A204.1 (cell line): Measurements from ENCODE around the gene CLTC.
A peak's percentile ranks its signal among the peaks of the same experiment; 100 is the strongest.

Experiments
- FAIRE-seq: peaks from 2 replicates; lab custom pipeline; 2012; peaks lifted over from hg19 to GRCh38; lab: Jason Lieb, UNC

CLTC gene

GRCh38 chr17:59684967-59685366 is 65.3 kb downstream of the CLTC start:
- no peak for FAIRE-seq

DNA sequence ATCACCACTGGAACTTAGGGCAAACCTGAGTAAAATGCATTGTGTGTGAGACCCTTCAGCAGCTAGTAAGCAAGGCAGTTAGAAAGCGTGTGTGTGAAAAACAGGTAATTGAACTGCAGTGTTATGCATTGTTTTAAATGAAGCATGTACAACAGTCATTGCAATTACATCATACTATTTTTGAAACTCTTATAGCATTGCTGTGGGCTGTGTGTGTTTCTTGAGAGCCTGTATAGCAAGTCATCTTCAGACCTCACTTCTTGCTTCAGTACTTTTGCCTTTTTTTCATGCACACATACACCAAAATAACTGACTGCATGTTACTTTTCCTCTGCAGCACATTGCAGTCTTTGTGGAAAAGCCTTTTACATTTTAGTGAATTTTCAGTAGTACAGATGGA is 68.3 kb downstream of the CLTC start:
- FAIRE-seq, result no peak

GRCh38 chr17:59688496-59688895 is 68.8 kb downstream of the CLTC start:
- FAIRE-seq, result no peak

- no peak for FAIRE-seq
Observed at GRCh38 chr17:59693582-59693981, 73.9 kb downstream of the CLTC start.

DNA sequence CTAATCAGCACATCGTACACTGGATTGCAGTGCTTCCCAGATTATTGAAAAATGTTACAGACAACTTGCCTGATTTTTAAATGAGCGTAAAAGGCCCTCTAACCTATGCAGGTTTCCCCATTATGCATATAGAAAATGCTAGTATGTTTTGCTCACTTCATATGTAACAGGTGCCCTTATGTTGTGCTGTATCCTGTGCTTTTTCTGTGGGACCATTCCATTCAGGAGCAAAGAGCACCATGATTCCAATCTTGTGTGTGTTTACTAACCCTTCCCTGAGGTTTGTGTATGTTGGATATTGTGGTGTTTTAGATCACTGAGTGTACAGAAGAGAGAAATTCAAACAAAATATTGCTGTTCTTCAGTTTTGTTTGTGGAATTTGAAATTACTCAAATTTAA is 74.6 kb downstream of the CLTC start:
- FAIRE-seq, result no peak

DNA sequence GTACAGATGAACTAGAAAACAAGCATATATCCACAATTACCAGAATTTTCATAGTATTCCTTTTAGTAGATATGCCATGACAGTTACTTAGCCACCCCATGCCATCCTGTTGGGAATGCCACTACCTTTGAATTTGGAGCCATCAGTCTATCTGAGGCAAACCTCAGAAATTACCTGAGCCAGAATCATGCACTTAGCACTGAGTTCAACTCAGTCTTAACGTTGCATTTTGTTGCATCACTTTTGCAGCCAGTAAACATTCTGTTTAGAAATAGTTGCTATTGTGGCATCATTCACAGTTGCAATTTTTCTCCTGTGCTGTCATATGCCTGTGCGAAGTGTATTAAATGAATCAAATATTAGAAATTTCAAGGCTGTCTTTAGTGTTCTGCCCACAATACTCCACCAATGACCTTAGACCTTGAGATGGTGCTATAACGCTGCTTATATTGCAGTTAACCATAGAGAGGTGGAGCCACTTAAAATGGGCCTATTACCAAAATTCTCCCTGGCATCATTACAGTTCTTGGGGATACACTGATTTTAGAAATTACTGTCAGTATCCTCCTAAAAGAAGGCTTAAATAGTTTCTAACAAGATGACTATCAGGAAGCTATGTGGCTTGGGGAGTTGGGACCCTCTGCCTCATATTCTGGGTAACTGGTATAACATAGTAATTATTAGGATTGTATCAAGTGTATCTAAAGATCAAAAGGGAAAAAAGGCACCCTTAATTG is 76.4 kb downstream of the CLTC start:
- FAIRE-seq, result no peak

DNA sequence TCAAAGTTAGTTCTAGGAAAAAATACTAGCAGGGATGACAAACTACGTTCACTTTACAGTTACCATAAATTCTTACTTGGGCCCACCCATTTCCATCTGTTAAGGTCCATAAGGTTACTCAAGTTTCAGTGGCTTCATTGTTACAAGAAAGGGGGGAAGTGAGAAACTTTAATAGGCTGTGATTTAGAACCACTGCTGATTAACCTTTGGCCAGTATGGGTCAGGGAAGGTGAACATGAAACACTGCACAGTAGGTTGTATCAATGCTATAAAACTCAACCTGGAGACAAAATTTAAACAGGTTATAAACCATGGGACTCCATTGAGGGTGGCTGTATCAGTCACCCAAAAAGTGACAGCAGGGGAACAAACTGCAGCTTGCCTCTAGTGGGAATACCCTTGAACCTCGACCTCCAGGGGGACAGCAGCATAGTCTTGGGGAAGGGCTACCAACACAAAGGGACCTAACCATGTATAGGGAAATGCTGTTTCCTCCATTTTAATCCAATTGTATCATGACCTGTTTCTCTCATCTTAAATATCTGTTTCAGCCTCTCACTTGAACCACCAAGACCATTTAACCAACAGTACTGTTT is 77.1 kb downstream of the CLTC start:
- FAIRE-seq, result no peak

DNA sequence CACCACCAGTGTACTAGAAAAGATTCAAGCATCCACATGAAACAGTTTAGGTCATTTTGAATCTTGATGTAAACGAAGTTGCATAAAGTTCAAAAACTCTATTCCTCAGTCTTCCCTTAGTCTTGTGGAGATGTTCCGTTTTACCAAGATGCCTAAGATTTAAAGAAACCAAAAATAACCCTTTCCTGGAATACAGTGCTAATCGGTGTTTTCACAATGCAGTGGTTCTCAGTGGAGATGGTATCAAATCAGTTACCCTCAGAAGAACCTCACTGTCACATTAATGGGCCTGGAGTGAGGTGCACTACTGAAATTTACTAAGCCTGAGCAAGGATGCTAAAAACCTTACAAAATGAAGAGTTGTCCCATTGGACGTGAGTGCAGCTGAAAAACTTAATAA is 78.4 kb downstream of the CLTC start:
- FAIRE-seq, result no peak

GRCh38 chr17:59699218-59699617 is 79.5 kb downstream of the CLTC start:
- FAIRE-seq, result no peak

DNA sequence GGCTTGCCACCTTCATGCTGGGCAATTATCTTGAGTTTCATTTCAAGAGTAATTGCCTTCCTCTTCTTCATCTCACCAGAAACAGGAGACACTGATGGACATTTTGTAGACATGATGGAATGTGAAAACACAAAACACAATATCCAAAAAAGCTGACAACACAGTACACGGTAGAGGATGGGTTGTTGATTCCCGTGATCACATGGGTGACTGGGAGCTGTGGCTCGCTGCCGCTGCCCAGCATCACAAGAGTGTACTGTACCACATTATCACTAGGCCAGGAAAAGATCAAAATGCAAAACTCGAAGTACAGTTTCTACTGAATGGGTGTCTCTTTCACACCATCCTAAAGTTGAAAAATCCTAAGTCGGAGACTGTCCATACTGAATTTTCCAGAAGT is 80.1 kb downstream of the CLTC start:
- FAIRE-seq, result no peak

GRCh38 chr17:59702304-59702703 is 82.6 kb downstream of the CLTC start:
- FAIRE-seq, result no peak

DNA sequence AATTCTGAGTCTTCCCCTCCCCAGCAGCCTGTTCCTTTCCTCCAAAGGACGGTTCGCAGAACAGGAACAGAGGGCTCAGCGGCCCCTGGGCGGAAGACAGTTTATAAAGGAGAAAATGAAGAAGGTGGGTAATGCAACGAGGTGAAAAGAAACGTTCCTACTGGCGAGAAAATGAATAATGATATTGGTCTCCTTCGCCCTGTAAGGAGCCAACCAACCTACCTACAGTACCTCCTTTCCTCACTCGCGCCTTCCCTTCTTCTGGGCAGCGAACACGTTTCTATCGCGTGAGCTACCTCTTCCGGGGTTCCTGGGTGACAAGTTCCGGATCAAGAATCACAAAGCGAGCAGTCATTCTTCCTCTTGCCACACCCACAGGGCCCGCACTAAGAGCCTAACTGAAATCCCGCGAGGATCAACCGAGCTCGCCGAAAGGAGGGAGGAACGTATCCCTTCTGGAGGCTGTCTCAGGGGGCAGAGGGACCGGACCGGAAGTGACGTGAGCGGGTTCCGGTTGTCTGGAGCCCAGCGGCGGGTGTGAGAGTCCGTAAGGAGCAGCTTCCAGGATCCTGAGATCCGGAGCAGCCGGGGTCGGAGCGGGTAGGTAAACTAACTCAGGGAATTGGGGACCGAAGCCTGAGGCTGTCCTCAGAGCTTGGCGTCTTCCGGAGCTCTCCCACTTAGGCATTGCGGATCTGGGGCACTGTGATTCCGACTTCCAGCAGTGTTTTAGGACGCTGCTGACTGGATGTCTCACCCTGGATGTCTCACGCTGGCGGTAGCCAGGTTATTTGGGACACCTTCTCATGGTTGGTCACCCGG is 87.7 kb downstream of the CLTC start, which contains the start of the genes PTRH2 and VMP1:
Gene PTRH2 (minus strand): TSS at position 282 of the 822 bp plus-strand sequence. CDS start 9,452 bp downstream, outside the sequence.
Gene VMP1 (plus strand): TSS at position 506 of the 822 bp plus-strand sequence. CDS start 23,793 bp downstream, outside the sequence.
- peak; percentile 98 for FAIRE-seq

GRCh38 chr17:59707971-59708430 is 88.3 kb downstream of the CLTC start:
- FAIRE-seq, result no peak

DNA sequence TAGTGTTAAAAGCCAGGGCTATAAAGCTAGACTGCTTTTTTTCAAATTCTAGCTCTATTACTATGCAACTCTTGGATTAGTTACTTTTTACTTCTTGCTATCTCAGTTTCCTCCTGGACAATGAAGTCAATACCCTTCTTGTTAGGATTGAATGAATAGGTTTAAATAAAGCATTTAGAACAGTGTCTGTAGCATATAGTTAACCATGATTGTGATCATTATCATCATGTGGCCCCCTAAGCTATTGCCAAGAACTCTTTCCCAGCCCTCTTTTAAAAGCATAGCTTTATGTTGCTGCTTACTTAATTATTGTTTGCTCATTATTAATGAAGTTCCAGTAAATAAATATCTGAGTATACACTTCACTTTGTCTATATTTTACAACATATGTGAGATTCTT is 92.2 kb downstream of the CLTC start:
- FAIRE-seq, result no peak

- FAIRE-seq, result no peak
Observed at GRCh38 chr17:59712862-59713261, 93.2 kb downstream of the CLTC start.

DNA sequence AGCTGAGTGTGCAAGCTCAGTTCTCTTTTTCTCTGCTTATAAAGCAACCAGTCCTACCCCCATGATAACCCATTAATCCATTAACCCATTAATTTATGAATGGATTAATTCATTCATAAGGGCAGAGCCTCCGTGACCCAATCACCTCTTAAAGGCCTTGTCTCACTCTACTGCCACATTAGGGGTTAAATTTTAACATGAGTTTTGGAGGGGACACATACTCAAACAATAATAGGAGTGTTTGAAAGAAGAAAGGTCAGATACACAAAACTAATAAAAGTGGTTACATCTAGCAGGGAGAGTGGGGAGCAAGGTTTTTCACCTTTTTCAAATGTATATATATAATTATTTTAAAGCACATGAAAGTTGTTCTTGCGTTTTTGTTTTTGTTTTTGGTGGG is 94.6 kb downstream of the CLTC start:
- FAIRE-seq, result no peak

GRCh38 chr17:59716427-59716826 is 96.7 kb downstream of the CLTC start:
- no peak for FAIRE-seq

- FAIRE-seq, result no peak
Observed at GRCh38 chr17:59719526-59719925, 99.8 kb downstream of the CLTC start.

DNA sequence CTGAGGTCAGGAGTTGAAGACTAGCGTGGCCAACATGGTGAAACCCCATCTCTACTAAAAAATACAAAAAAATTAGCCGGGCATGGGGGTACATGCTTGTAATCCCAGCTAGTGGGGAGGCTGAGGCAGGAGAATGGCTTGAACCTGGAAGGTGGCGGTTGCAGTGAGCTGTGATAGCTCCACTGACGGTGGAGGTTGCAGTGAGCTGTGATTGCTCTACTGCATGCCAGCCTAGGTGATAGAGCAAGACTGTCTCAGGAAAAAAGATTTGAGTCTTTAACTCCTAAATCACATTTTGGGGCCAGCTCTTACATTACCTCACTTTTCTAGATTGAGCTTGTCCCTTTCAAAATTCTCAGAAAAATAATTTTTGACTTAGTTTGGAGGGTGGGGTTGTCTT is 102.9 kb downstream of the CLTC start:
- FAIRE-seq, result no peak

- FAIRE-seq, result no peak
Observed at GRCh38 chr17:59723041-59723440, 103.3 kb downstream of the CLTC start.

DNA sequence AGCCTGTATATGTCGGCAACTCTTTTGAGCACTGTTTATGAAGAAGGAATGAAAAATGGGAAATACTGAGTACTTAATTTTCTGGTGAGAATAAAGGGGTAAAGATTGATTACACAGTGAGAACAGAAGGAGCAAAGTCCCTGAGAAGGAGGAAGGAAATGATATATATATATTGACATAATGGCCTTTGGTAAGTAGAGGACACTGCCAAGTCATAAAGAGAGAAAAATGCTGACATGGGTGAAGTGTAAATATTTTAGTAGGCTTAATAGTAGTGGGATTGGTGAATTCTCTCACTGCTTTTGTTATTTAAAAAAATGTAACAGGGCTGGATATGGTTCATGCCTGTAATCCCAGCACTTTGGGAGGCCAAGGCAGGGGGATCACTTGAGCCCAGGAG is 103.9 kb downstream of the CLTC start:
- FAIRE-seq, result no peak

DNA sequence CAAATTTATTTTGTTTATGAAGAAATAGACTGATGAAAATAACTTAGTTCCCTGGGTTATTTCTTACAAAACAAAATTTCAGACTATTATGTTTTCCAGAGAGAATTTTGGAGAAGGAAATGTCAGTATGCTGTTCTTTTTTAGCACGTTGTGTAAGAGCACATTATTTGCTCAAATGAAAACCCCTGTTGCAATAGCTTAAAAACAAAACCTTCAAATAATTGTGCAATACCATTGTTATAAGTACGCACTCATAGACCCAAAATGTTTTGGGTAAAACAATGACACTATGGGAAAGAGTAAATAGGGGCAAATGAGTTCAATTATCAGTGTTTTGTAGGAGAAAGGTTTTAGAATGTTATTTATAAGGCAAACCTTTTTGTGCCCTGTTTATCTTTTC is 106.0 kb downstream of the CLTC start:
- FAIRE-seq, result no peak
